Measurements from ENCODE around the gene ICOSLG.
"Not testable (repeated sequence)": the region's sequence is repeated elsewhere in the genome, so short reads cannot be mapped to it uniquely, and the experiment has no call there.

ICOSLG gene

DNA sequence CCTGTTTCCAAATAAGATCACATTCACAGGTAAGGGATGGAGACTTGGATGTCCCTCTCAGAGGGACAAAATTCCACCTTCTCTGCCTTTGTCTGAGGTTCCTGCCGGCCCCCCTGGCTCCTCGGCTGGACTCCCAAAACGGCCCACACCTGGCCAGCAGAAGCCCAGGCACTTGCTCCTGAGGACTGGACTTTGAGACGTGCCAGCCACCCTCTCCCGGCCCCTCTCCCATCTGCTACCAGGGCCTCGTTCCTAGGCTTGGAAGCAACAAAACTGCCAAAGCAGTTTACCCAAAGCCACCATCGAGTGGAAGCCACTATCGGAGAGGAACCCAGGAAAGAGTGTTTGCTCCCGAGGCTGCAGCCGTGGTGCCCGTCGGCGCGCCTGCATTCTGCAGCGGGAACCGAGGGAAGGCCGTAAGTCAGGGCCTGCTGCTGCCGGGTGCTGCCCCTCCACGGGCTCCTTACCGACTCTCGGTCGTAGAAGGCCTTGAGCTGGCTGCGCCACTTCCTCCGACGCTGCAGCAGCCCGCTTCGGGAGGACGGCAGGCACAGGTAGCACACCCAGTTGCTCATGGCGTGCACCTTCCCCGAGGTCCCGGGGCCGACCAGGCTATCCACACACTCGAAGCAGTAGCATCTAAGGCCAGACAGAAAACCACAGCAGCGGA lies 17.4 kb upstream of the ICOSLG start:
- Histone ChIP-seq H3K27me3 (ENCODE audit: insufficient read depth, low read length, poor library complexity) (no peaks in the 10 kb centered on the region), H3K79me2 (ENCODE audit: insufficient read depth, low read length) (no peaks in the 10 kb centered on the region), H3K36me3 (ENCODE audit: insufficient read depth, low read length) (no peaks in the 10 kb centered on the region), H3K27ac (ENCODE audit: low read length) (no peak overlapping the region), H3K4me1 (ENCODE audit: insufficient read depth, low read length) (no peaks in the 10 kb centered on the region), H3K4me2 (ENCODE audit: insufficient read depth, low read length) (no peak overlapping the region), H2AFZ (ENCODE audit: low read depth, low read length) (no peak overlapping the region), H4K20me1 (ENCODE audit: insufficient read depth, low read length) (no peaks in the 10 kb centered on the region), H3K9me3 (ENCODE audit: insufficient read depth, low read length, severe bottlenecking) (no peaks in the 10 kb centered on the region), H3K9ac (ENCODE audit: low read depth, low read length) (no peak overlapping the region), H3K4me3 (ENCODE audit: low read depth in 1 of 2, low read length in 2 of 2) (no peak overlapping the region)
- TF ChIP-seq, protein P1, sequence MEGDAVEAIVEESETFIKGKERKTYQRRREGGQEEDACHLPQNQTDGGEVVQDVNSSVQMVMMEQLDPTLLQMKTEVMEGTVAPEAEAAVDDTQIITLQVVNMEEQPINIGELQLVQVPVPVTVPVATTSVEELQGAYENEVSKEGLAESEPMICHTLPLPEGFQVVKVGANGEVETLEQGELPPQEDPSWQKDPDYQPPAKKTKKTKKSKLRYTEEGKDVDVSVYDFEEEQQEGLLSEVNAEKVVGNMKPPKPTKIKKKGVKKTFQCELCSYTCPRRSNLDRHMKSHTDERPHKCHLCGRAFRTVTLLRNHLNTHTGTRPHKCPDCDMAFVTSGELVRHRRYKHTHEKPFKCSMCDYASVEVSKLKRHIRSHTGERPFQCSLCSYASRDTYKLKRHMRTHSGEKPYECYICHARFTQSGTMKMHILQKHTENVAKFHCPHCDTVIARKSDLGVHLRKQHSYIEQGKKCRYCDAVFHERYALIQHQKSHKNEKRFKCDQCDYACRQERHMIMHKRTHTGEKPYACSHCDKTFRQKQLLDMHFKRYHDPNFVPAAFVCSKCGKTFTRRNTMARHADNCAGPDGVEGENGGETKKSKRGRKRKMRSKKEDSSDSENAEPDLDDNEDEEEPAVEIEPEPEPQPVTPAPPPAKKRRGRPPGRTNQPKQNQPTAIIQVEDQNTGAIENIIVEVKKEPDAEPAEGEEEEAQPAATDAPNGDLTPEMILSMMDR (IDR thresholded peaks at IDR 0.05; ENCODE audit: borderline replicate concordance, extremely low read depth, low read length, poor library complexity, severe bottlenecking) = no peak
- no peak for TF ChIP-seq EZH2 (IDR thresholded peaks at IDR 0.05; ENCODE audit: borderline replicate concordance, low read depth, low read length, severe bottlenecking)
- ATAC-seq (ENCODE audit: insufficient read depth, low read depth) = no peak
- DNase-seq = no peak

DNA sequence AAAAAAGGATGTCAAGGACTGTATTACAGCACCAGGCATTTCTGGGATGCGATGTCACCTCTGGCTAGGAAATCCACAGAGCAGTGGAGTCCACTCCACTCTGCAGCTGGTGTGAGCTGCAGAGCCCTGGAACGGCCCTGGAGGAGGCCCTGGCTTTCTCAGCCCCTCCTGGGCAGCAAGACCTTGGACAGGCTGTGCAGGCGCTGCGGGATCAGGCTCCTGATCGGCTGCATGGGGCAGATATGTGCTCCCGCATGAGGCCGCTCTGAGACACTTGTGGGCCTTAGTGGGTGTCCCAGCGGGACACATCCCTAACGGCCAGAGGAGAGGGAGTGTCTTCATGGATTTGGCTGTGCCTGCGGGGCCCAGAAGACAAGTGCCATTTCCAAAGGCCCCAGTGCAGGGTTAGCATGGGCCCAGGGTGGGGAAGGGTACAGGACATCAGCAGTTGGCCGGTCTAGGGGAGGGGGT lies 14.8 kb upstream of the ICOSLG start:
- H3K27me3 ChIP-seq (ENCODE audit: insufficient read depth, low read length, poor library complexity) = no peaks in the 10 kb centered on the region
- no peak for DNase-seq
- H3K4me1 ChIP-seq (ENCODE audit: insufficient read depth, low read length) = no peaks in the 10 kb centered on the region

DNA sequence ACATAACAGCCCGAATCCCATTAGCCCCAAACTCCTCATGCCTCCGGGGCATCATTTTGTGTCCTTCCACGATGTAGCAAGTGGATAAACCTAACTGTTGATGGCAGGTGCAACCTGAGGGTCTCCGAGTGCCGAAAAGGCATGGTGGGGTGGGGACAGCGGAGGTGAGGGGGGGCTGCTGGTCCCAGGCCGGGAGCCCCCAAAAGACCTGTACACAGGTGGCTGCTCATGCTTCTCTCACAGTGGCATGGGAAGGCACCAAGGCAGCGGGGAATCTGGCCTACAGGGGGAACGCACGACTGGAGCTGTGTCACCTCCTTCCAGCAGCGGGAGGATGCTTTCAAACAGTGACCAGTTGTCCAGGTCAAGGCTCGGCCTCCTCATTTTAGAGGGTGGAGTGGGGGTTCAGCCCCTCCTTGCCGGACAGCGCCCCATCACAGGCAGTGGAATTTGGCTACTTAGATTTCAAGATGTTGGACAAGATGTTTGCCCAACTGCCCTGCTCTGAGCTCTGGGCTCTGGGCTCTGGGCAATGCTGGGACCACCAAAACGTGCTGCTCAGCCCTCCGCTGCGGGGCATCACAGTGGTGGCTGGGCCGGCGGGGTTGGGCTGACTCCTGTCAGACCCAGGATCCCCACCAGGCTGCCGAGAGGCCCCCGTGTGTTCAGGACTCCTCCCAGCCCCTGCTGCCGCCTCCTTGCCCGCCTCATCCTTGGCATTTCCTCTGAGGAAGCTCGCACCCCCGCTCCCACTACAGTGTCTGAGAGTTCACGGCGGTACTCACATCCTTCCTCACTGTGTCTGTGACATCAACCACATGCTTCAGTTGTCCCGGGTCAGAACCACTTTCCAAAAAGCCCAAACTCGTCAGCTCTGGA lies 13.3 kb upstream of the ICOSLG start:
- Histone ChIP-seq H3K27me3 (ENCODE audit: insufficient read depth, low read length, poor library complexity) (no peaks in the 10 kb centered on the region), H3K36me3 (ENCODE audit: insufficient read depth, low read length) (no peaks in the 10 kb centered on the region), H3K79me2 (ENCODE audit: insufficient read depth, low read length) (no peaks in the 10 kb centered on the region), H3K4me2 (ENCODE audit: insufficient read depth, low read length) (no peak overlapping the region), H3K4me3 (ENCODE audit: low read depth in 1 of 2, low read length in 2 of 2) (no peak overlapping the region), H3K4me1 (ENCODE audit: insufficient read depth, low read length) (no peaks in the 10 kb centered on the region), H3K9me3 (ENCODE audit: insufficient read depth, low read length, severe bottlenecking) (no peaks in the 10 kb centered on the region), H4K20me1 (ENCODE audit: insufficient read depth, low read length) (no peaks in the 10 kb centered on the region), H3K27ac (ENCODE audit: low read length) (no peak overlapping the region), H3K9ac (ENCODE audit: low read depth, low read length) (no peak overlapping the region), H2AFZ (ENCODE audit: low read depth, low read length) (no peak overlapping the region)
- TF ChIP-seq EZH2 (IDR thresholded peaks at IDR 0.05; ENCODE audit: borderline replicate concordance, low read depth, low read length, severe bottlenecking) = no peak
- TF ChIP-seq, protein P1 (IDR thresholded peaks at IDR 0.05; ENCODE audit: borderline replicate concordance, extremely low read depth, low read length, poor library complexity, severe bottlenecking) = no peak
- ATAC-seq (ENCODE audit: insufficient read depth, low read depth) (no peak), DNase-seq (no peak)

More for the DNA sequence above, 14.8 kb upstream of the ICOSLG start:
- Histone ChIP-seq H3K36me3 (ENCODE audit: insufficient read depth, low read length) (no peaks in the 10 kb centered on the region), H3K9me3 (ENCODE audit: insufficient read depth, low read length, severe bottlenecking) (no peaks in the 10 kb centered on the region), H4K20me1 (ENCODE audit: insufficient read depth, low read length) (no peaks in the 10 kb centered on the region), H3K27ac (ENCODE audit: low read length) (no peak overlapping the region), H3K4me2 (ENCODE audit: insufficient read depth, low read length) (no peak overlapping the region), H3K4me3 (ENCODE audit: low read depth in 1 of 2, low read length in 2 of 2) (no peak overlapping the region), H2AFZ (ENCODE audit: low read depth, low read length) (no peak overlapping the region), H3K9ac (ENCODE audit: low read depth, low read length) (no peak overlapping the region), H3K79me2 (ENCODE audit: insufficient read depth, low read length) (no peaks in the 10 kb centered on the region)
- ATAC-seq (ENCODE audit: insufficient read depth, low read depth) = no peak
- TF ChIP-seq, protein P1 (IDR thresholded peaks at IDR 0.05; ENCODE audit: borderline replicate concordance, extremely low read depth, low read length, poor library complexity, severe bottlenecking) = no peak
- no peak for TF ChIP-seq EZH2 (IDR thresholded peaks at IDR 0.05; ENCODE audit: borderline replicate concordance, low read depth, low read length, severe bottlenecking)

DNA sequence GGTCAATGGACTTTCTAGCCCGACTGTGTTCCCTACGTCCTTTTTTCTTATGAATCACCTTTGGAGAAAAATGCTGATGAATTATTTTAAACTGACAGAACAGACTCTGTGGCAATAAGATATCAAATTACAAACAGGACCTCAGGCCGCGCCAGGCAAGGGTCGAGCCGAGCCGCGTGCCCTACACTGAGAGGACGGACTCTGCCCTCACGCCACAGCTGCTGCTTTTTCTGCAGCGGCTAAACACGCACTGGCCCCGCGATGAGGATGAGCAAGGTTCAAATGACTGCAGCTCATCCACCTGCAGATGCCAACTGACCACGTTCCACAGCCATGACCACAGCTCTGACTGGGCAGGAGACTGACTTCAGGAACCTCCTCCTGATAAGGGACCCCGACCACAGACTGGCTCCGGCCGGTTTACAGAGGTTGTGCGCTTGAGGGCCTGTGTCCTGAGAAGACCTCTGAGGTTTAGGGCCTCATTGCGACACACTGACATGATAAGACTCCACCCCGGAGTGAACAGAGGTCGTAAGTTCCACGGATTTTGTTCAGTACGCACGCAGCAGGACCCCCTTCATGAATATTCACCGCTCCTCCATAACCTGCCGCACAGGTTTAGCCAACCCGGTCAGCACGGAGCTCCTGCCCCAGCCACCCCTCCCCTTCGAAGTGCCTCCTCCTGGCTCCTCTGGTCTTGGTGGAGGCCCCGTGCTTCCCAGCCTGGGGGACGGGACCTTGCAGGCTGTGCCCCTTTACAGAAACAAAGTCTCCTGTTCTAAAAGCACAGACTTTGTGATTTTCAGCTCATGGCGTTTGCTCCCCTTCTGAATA lies 8.7 kb upstream of the ICOSLG start:
- not testable (repeated sequence) for H3K4me1 ChIP-seq (ENCODE audit: insufficient read depth, low read length); ATAC-seq (ENCODE audit: insufficient read depth, low read depth); H3K27me3 ChIP-seq (ENCODE audit: insufficient read depth, low read length, poor library complexity)

DNA sequence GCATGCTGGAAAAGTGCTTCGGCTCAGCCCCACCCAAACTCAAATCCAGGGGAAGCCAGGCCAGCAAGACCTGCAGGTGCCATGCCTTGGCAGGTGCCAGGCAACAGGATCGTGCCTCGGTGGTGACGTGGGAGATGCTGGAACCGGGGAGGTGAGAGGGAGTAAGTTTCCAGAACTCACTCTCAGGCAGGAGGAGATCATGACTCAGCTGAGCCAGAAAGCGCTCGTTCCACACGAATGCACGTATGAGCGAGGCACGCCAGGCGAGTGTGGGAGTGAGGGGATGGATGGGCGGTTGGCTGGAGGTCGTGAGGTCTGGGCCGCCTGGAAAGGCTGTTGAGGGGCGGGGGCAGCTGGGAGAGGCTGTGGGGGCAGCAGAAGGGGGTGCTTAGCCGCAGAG lies 7.2 kb upstream of the ICOSLG start:
- ATAC-seq (ENCODE audit: insufficient read depth, low read depth); H3K79me2 ChIP-seq (ENCODE audit: insufficient read depth, low read length); H3K27me3 ChIP-seq (ENCODE audit: insufficient read depth, low read length, poor library complexity); H3K9me3 ChIP-seq (ENCODE audit: insufficient read depth, low read length, severe bottlenecking); H3K9ac ChIP-seq (ENCODE audit: low read depth, low read length); H3K4me2 ChIP-seq (ENCODE audit: insufficient read depth, low read length); H4K20me1 ChIP-seq (ENCODE audit: insufficient read depth, low read length); H3K36me3 ChIP-seq (ENCODE audit: insufficient read depth, low read length); H2AFZ ChIP-seq (ENCODE audit: low read depth, low read length); H3K4me1 ChIP-seq (ENCODE audit: insufficient read depth, low read length); H3K4me3 ChIP-seq (ENCODE audit: low read depth in 1 of 2, low read length in 2 of 2); DNase-seq; H3K27ac ChIP-seq (ENCODE audit: low read length): not testable (repeated sequence)

More for the DNA sequence above, 8.7 kb upstream of the ICOSLG start:
- H3K79me2 ChIP-seq (ENCODE audit: insufficient read depth, low read length); H3K36me3 ChIP-seq (ENCODE audit: insufficient read depth, low read length); H3K4me2 ChIP-seq (ENCODE audit: insufficient read depth, low read length); DNase-seq; H3K4me3 ChIP-seq (ENCODE audit: low read depth in 1 of 2, low read length in 2 of 2); H3K9me3 ChIP-seq (ENCODE audit: insufficient read depth, low read length, severe bottlenecking); H2AFZ ChIP-seq (ENCODE audit: low read depth, low read length); H3K9ac ChIP-seq (ENCODE audit: low read depth, low read length); H3K27ac ChIP-seq (ENCODE audit: low read length); H4K20me1 ChIP-seq (ENCODE audit: insufficient read depth, low read length): not testable (repeated sequence)

Data from DND-41 (cell line).